HEK293 (cell line): ENCODE results near the gene GABRD.

Experiments used
- CTCF ChIA-PET: fragments of 350-600 bp; formaldehyde crosslinking; extraction: SDS; loops from one replicate; lab custom pipeline; 2021; ENCODE audit warnings: antibody characterized with exemption; lab: Yijun Ruan, JAX
- POLR2A ChIA-PET: fragments of 300-600 bp; formaldehyde crosslinking; extraction: SDS; loops from one replicate; lab custom pipeline; 2020; ENCODE audit warnings: antibody characterized with exemption, inconsistent platforms; lab: Yijun Ruan, JAX
- H3K27ac ChIP-seq: fragments of 200-500 bp; sonication (Bioruptor generic); 2 replicates; pipeline ENCODE4 v1.5.1; 2014; ENCODE audit warnings: low read depth, low read length, control low read depth, inconsistent platforms; ENCODE audit errors: extremely low read depth
- H3K36me3 ChIP-seq, 2 experiments: fragments of 200-500 bp in 1 of 2; sonication (Bioruptor generic) in 1 of 2; 1 replicate in 1 of 2; 2 replicates in 1 of 2; pipeline ENCODE4 v1.5.1; 2014 to 2017; ENCODE audit warnings: inconsistent platforms in 2 of 2, low read length in 2 of 2; ENCODE audit not compliant: control insufficient read depth in 2 of 2, insufficient read depth in 1 of 2
- H3K4me1 ChIP-seq: fragments of 200-500 bp; sonication (Bioruptor generic); 2 replicates; pipeline ENCODE4 v1.5.1; 2014; ENCODE audit warnings: mild to moderate bottlenecking, low read length, inconsistent platforms; ENCODE audit not compliant: control insufficient read depth, insufficient read depth
- H3K4me3 ChIP-seq: 2 replicates; pipeline ENCODE4 v1.5.1; 2011; ENCODE audit warnings: low read depth, mild to moderate bottlenecking, control low read depth, low read length, moderate library complexity
- H3K9me3 ChIP-seq: fragments of 200-500 bp; sonication (Bioruptor generic); 2 replicates; pipeline ENCODE4 v1.5.1; 2014; ENCODE audit warnings: low read depth, low read length, inconsistent platforms; ENCODE audit not compliant: control insufficient read depth, insufficient read depth
- MZF1 ChIP-seq: fragments of 450-650 bp; formaldehyde crosslinking; IDR thresholded peaks from 2 replicates; pipeline ENCODE4 v1.5.1; 2017; ENCODE audit warnings: missing biosample characterization, missing genetic modification characterization, borderline replicate concordance
- SP7 ChIP-seq: fragments of 450-650 bp; formaldehyde crosslinking; IDR thresholded peaks from 2 replicates; pipeline ENCODE4 v1.5.1; 2016; ENCODE audit warnings: missing biosample characterization, missing genetic modification characterization
- TRIM28 ChIP-seq: IDR thresholded peaks from 2 replicates; pipeline ENCODE4 v1.6.1; 2011; ENCODE audit warnings: low read length, control low read depth, borderline replicate concordance
- WT1 ChIP-seq: fragments of 450-650 bp; formaldehyde crosslinking; IDR thresholded peaks from 2 replicates; pipeline ENCODE4 v1.5.1; 2016; ENCODE audit warnings: missing biosample characterization, missing genetic modification characterization
- YY1 ChIP-seq: fragments of 450-650 bp; formaldehyde crosslinking; IDR thresholded peaks from 2 replicates; pipeline ENCODE4 v1.5.1; 2018; ENCODE audit warnings: missing biosample characterization, missing genetic modification characterization
- ZBTB21 ChIP-seq: fragments of 450-650 bp; formaldehyde crosslinking; IDR thresholded peaks from 2 replicates; pipeline ENCODE4 v1.5.1; 2017; ENCODE audit warnings: missing biosample characterization, missing genetic modification characterization
- ZIC2 ChIP-seq: fragments of 450-650 bp; formaldehyde crosslinking; IDR thresholded peaks from 2 replicates; pipeline ENCODE4 v1.5.1; 2016; ENCODE audit warnings: missing biosample characterization, missing genetic modification characterization
- ZNF114 ChIP-seq: fragments of 450-650 bp; formaldehyde crosslinking; IDR thresholded peaks from 2 replicates; pipeline ENCODE4 v1.5.0; 2017; ENCODE audit warnings: missing biosample characterization, missing genetic modification characterization
- ZNF423 ChIP-seq: fragments of 450-650 bp; formaldehyde crosslinking; IDR thresholded peaks from 2 replicates; pipeline ENCODE4 v1.5.1; 2016; ENCODE audit warnings: missing biosample characterization, missing genetic modification characterization
- ZNF549 ChIP-seq: fragments of 450-650 bp; IDR thresholded peaks from 2 replicates; pipeline ENCODE4 v1.5.1; 2018; ENCODE audit warnings: missing biosample characterization, missing genetic modification characterization, mild to moderate bottlenecking, inconsistent platforms, moderate library complexity
- ZNF558 ChIP-seq: fragments of 450-650 bp; formaldehyde crosslinking; IDR thresholded peaks from 2 replicates; pipeline ENCODE4 v1.5.1; 2016; ENCODE audit warnings: missing biosample characterization, missing genetic modification characterization
- ZNF610 ChIP-seq: fragments of 450-650 bp; formaldehyde crosslinking; IDR thresholded peaks from 2 replicates; pipeline ENCODE4 v1.5.1; 2016; ENCODE audit warnings: missing biosample characterization, missing genetic modification characterization, borderline replicate concordance
- ZNF621 ChIP-seq: fragments of 450-650 bp; formaldehyde crosslinking; IDR thresholded peaks from 2 replicates; pipeline ENCODE4 v1.5.1; 2017; ENCODE audit warnings: missing biosample characterization, missing genetic modification characterization
- ZNF626 ChIP-seq: fragments of 450-650 bp; sonication (Bioruptor Pico); formaldehyde crosslinking; IDR thresholded peaks from 2 replicates; pipeline ENCODE4 v1.5.1; 2018; ENCODE audit warnings: missing biosample characterization, missing genetic modification characterization, inconsistent platforms
- TF ChIP-seq, protein P1 (sequence below): fragments of 450-650 bp; formaldehyde crosslinking; IDR thresholded peaks from 2 replicates; pipeline ENCODE4 v1.5.1; 2016; ENCODE audit warnings: missing biosample characterization, missing genetic modification characterization
- TF ChIP-seq, protein P2 (sequence below): fragments of 450-650 bp; formaldehyde crosslinking; IDR thresholded peaks from 2 replicates; pipeline ENCODE4 v1.5.1; 2016; ENCODE audit warnings: missing biosample characterization, missing genetic modification characterization, borderline replicate concordance
- TF ChIP-seq, protein P3 (sequence below): fragments of 450-650 bp; formaldehyde crosslinking; IDR thresholded peaks from 2 replicates; pipeline ENCODE4; 2016; ENCODE audit warnings: missing biosample characterization, missing genetic modification characterization
- TF ChIP-seq, protein P4 (sequence below): fragments of 450-650 bp; formaldehyde crosslinking; IDR thresholded peaks from 2 replicates; pipeline ENCODE4 v1.5.1; 2016; ENCODE audit warnings: missing biosample characterization, missing genetic modification characterization
- TF ChIP-seq, protein P5 (sequence below): fragments of 450-650 bp; formaldehyde crosslinking; IDR thresholded peaks from 2 replicates; pipeline ENCODE4 v1.5.1; 2016; ENCODE audit warnings: missing biosample characterization, missing genetic modification characterization
- TF ChIP-seq, protein P6 (sequence below): fragments of 450-650 bp; formaldehyde crosslinking; IDR thresholded peaks from 2 replicates; pipeline ENCODE4 v1.5.1; 2016; ENCODE audit warnings: missing biosample characterization, missing genetic modification characterization

The GABRD gene

DNA sequence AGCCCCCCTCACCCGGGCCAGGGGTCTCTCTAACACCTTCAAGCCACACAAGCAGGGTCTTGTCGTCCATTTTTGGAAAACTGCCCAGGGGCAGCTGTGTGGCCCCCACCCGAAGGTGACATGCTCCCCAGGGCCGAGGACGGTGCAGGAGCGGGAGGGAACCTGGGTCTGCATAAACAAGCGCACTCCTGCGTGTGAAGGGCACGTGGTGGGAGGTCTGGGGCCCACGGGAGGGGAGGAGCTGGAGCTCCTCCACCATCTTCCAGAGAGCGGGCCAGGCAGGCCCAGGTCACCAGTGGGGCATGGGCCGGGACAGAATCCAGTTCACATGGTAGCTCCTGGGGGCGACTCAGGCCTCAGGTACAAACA lies 32.0 kb upstream of the GABRD start (continued):
- TF ChIP-seq, protein P1, sequence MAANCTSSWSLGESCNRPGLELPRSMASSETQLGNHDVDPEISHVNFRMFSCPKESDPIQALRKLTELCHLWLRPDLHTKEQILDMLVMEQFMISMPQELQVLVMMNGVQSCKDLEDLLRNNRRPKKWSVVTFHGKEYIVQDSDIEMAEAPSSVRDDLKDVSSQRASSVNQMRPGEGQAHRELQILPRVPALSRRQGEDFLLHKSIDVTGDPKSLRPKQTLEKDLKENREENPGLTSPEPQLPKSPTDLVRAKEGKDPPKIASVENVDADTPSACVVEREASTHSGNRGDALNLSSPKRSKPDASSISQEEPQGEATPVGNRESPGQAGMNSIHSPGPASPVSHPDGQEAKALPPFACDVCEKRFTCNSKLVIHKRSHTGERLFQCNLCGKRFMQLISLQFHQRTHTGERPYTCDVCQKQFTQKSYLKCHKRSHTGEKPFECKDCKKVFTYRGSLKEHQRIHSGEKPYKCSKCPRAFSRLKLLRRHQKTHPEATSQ (tag by site-specific recombination) = no peak
- no peak for TF ChIP-seq WT1 (tag by site-specific recombination)

DNA sequence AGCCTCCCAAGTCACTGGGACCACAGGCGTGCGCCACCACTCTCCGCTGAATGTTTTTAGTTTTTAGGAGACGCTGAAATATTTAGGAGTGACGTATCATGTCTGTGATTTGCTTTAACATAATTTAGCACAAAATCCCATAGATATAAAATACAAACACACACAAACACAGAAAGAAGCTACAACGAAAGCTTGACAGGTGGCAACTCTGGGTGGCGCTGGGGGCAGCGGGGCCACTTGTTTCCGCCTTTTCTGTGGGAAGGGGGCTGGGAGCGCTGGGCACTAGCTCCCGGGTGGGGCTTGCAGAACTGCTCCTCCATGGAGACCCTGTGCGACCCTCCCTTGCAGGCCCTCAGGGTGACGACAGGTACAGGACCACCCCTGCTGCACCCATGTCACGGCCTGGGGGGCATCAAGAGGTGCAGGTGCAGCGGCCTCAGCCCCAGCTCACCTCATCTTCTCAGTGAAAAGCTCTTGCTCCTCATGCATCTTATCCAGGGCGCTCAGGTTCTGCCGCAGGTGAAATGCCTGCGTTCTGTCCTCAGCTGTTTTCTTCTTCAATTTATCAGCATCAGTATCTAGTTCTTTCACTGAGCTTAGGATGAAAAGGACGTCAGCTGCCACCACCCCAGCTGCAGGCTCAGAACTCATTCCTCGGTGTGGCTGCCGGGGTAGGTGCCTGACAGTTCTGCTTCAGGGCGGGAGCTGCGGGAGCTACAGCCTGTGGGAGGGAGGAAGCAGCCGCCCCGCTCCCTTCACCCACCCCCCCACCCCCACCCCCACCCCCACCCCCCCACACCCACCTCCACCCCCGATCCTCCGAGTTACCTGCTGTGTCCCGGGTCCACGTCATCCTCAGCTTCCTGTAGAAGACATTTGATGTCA lies 30.8 kb upstream of the GABRD start:
- H3K27ac ChIP-seq = no peak overlapping the region
- CTCF ChIA-PET = interaction anchor here (0.7 to 1.8 kb wide), 2 partner anchors 92 to 186 kb away, joined by 4 to 5 read pairs; no protein-coding TSS in a partner anchor
- POLR2A ChIA-PET = interaction anchor here (1.1 kb wide), 1 partner anchor 21 kb away, joined by 5 read pairs; no protein-coding TSS in a partner anchor
- no peaks in the 10 kb centered on the region for H3K4me1 ChIP-seq
- no peaks in the 10 kb centered on the region for H3K9me3 ChIP-seq
- H3K4me3 ChIP-seq = no peak overlapping the region
- no peaks in the 10 kb centered on the region for H3K36me3 ChIP-seq
- no peak for TF ChIP-seq ZNF423 (tag by site-specific recombination)
- TF ChIP-seq ZNF610 = no peak
- TF ChIP-seq ZNF114 (tag by site-specific recombination) = no peak
- no peak for TF ChIP-seq MZF1 (tag by site-specific recombination)
- TF ChIP-seq ZNF558 (tag by site-specific recombination) = no peak
- TF ChIP-seq, protein P2, sequence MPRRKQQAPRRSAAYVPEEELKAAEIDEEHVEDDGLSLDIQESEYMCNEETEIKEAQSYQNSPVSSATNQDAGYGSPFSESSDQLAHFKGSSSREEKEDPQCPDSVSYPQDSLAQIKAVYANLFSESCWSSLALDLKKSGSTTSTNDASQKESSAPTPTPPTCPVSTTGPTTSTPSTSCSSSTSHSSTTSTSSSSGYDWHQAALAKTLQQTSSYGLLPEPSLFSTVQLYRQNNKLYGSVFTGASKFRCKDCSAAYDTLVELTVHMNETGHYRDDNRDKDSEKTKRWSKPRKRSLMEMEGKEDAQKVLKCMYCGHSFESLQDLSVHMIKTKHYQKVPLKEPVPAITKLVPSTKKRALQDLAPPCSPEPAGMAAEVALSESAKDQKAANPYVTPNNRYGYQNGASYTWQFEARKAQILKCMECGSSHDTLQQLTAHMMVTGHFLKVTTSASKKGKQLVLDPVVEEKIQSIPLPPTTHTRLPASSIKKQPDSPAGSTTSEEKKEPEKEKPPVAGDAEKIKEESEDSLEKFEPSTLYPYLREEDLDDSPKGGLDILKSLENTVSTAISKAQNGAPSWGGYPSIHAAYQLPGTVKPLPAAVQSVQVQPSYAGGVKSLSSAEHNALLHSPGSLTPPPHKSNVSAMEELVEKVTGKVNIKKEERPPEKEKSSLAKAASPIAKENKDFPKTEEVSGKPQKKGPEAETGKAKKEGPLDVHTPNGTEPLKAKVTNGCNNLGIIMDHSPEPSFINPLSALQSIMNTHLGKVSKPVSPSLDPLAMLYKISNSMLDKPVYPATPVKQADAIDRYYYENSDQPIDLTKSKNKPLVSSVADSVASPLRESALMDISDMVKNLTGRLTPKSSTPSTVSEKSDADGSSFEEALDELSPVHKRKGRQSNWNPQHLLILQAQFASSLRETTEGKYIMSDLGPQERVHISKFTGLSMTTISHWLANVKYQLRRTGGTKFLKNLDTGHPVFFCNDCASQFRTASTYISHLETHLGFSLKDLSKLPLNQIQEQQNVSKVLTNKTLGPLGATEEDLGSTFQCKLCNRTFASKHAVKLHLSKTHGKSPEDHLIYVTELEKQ (tag by site-specific recombination) = no peak
- TF ChIP-seq, protein P3, sequence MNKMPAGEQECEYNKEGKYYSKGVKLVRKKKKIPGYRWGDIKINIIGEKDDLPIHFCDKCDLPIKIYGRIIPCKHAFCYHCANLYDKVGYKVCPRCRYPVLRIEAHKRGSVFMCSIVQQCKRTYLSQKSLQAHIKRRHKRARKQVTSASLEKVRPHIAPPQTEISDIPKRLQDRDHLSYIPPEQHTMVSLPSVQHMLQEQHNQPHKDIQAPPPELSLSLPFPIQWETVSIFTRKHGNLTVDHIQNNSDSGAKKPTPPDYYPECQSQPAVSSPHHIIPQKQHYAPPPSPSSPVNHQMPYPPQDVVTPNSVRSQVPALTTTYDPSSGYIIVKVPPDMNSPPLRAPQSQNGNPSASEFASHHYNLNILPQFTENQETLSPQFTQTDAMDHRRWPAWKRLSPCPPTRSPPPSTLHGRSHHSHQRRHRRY (tag by site-specific recombination) = no peak
- TF ChIP-seq ZIC2 (tag by site-specific recombination) = no peak
- TF ChIP-seq ZNF626 (tag by site-specific recombination) = no peak
- TF ChIP-seq ZNF621 = no peak
- TF ChIP-seq, protein P4, sequence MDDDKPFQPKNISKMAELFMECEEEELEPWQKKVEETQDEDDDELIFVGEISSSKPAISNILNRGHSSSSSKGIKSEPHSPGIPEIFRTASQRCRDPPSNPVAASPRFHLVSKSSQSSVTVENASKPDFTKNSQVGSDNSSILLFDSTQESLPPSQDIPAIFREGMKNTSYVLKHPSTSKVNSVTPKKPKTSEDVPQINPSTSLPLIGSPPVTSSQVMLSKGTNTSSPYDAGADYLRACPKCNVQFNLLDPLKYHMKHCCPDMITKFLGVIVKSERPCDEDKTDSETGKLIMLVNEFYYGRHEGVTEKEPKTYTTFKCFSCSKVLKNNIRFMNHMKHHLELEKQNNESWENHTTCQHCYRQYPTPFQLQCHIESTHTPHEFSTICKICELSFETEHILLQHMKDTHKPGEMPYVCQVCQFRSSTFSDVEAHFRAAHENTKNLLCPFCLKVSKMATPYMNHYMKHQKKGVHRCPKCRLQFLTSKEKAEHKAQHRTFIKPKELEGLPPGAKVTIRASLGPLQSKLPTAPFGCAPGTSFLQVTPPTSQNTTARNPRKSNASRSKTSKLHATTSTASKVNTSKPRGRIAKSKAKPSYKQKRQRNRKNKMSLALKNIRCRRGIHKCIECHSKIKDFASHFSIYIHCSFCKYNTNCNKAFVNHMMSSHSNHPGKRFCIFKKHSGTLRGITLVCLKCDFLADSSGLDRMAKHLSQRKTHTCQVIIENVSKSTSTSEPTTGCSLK (tag by site-specific recombination) = no peak
- TF ChIP-seq, protein P5, sequence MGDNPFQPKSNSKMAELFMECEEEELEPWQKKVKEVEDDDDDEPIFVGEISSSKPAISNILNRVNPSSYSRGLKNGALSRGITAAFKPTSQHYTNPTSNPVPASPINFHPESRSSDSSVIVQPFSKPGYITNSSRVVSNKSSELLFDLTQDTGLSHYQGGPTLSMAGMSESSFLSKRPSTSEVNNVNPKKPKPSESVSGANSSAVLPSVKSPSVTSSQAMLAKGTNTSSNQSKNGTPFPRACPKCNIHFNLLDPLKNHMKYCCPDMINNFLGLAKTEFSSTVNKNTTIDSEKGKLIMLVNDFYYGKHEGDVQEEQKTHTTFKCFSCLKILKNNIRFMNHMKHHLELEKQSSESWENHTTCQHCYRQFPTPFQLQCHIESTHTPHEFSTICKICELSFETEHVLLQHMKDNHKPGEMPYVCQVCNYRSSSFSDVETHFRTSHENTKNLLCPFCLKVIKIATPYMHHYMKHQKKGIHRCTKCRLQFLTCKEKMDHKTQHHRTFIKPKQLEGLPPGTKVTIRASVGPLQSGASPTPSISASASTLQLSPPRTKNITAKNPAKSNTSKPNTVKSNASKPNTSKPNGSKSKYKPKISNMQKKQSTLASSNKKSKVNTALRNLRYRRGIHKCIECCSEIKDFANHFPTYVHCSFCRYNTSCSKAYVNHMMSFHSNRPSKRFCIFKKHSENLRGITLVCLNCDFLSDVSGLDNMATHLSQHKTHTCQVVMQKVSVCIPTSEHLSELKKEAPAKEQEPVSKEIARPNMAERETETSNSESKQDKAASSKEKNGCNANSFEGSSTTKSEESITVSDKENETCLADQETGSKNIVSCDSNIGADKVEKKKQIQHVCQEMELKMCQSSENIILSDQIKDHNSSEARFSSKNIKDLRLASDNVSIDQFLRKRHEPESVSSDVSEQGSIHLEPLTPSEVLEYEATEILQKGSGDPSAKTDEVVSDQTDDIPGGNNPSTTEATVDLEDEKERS (tag by site-specific recombination) = no peak
- no peak for TF ChIP-seq SP7 (tag by site-specific recombination)
- TF ChIP-seq, protein P6, sequence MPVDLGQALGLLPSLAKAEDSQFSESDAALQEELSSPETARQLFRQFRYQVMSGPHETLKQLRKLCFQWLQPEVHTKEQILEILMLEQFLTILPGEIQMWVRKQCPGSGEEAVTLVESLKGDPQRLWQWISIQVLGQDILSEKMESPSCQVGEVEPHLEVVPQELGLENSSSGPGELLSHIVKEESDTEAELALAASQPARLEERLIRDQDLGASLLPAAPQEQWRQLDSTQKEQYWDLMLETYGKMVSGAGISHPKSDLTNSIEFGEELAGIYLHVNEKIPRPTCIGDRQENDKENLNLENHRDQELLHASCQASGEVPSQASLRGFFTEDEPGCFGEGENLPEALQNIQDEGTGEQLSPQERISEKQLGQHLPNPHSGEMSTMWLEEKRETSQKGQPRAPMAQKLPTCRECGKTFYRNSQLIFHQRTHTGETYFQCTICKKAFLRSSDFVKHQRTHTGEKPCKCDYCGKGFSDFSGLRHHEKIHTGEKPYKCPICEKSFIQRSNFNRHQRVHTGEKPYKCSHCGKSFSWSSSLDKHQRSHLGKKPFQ (tag by site-specific recombination) = no peak
- TF ChIP-seq YY1 (tag by site-specific recombination) = no peak
- no peak for TF ChIP-seq ZNF549
- no peak for TF ChIP-seq TRIM28
- no peak for TF ChIP-seq ZBTB21 (tag by site-specific recombination)
